B cell (primary cell): ENCODE results near the gene ARHGEF38. TPM values are rescaled to one million over a fixed set of nuclear protein-coding genes. Genes with fewer than 3 reads are reported as not detected.

Experiments
- ATAC-seq: fragments of 200-7000 bp; cut with Tn5 transposase; one replicate; pipeline ENCODE4 v1.10.0; 2021; ENCODE audit warnings: low read depth, mild to moderate bottlenecking, moderate number of reproducible peaks, moderate library complexity
- CTCF ChIA-PET: fragments of 350-600 bp; sonication (Branson Sonifier 250); formaldehyde crosslinking; loops from one replicate; lab custom pipeline; 2021; ENCODE audit warnings: antibody characterized with exemption, inconsistent platforms; lab: Charles Lee
- POLR2A ChIA-PET: fragments of 350-600 bp; sonication (Branson Sonifier 250); formaldehyde crosslinking; loops from one replicate; lab custom pipeline; 2021; ENCODE audit warnings: antibody characterized with exemption; lab: Charles Lee
- DNase-seq: peaks from one replicate; pipeline ENCODE4 v3.0.0; 2013
- H2AFZ ChIP-seq: 2 replicates; pipeline ENCODE4 v1.6.1; 2012; ENCODE audit warnings: mild to moderate bottlenecking, low read depth, low read length; ENCODE audit not compliant: insufficient read depth, poor library complexity, severe bottlenecking
- H3K27ac ChIP-seq, 2 donors: 1 replicate in 1 of 2; 2 replicates in 1 of 2; pipeline ENCODE4 v1.5.1; 2012 to 2013; ENCODE audit warnings: low read length in 2 of 2, mild to moderate bottlenecking in 2 of 2, moderate library complexity in 1 of 2
- H3K27me3 ChIP-seq, 4 experiments: fragments of 200-600 bp in 1 of 4; sonication (generic) in 1 of 4; replicated peaks in 1 of 4; 1 replicate in 2 of 4; 2 replicates in 2 of 4; pipeline versions ENCODE4 v1.6.1 to v1.7.0; 2013 to 2016; ENCODE audit warnings: low read length in 3 of 4, mild to moderate bottlenecking in 2 of 4, mixed read lengths in 1 of 4, moderate library complexity in 1 of 4; ENCODE audit not compliant: insufficient read depth in 4 of 4, control insufficient read depth in 3 of 4; ENCODE audit errors: control extremely low read depth in 1 of 4
- H3K36me3 ChIP-seq, 2 experiments: replicated peaks in 1 of 2; 1 replicate in 1 of 2; 2 replicates in 1 of 2; pipeline versions ENCODE4 v1.6.1 to v1.7.1; 2013; ENCODE audit warnings: low read length in 1 of 2; ENCODE audit not compliant: insufficient read depth in 2 of 2, control insufficient read depth in 1 of 2; ENCODE audit errors: control extremely low read depth in 1 of 2, extremely low read depth in 1 of 2
- H3K4me1 ChIP-seq, 2 donors: fragments of 200-600 bp in 1 of 2; sonication (generic) in 1 of 2; 1 replicate in 1 of 2; 2 replicates in 1 of 2; pipeline versions ENCODE4 v1.5.1 to v1.6.1; 2013 to 2017; ENCODE audit warnings: low read length in 2 of 2; ENCODE audit not compliant: control insufficient read depth in 2 of 2, insufficient read depth in 2 of 2
- H3K4me2 ChIP-seq: replicated peaks from 2 replicates; pipeline ENCODE3; 2012; ENCODE audit warnings: mild to moderate bottlenecking, low read depth, low read length; ENCODE audit not compliant: poor library complexity, severe bottlenecking
- H3K4me3 ChIP-seq, 5 experiments: fragments of 200-600 bp in 1 of 5; sonication (generic) in 1 of 5; 1 replicate in 3 of 5; 2 replicates in 2 of 5; pipeline versions ENCODE4 v1.5.1 to v1.7.0; 2011 to 2016; ENCODE audit warnings: low read length in 4 of 5, mild to moderate bottlenecking in 4 of 5, low read depth in 2 of 5, control low read depth in 1 of 5, moderate library complexity in 1 of 5; ENCODE audit not compliant: insufficient read depth in 1 of 5; ENCODE audit errors: control extremely low read depth in 1 of 5, extremely low read depth in 1 of 5
- H3K79me2 ChIP-seq: fragments of 200-600 bp; sonication (generic); one replicate; pipeline ENCODE4 v1.6.0; 2016; ENCODE audit warnings: low read length; ENCODE audit not compliant: control insufficient read depth, insufficient read depth
- H3K9ac ChIP-seq: fragments of 200-600 bp; sonication (generic); 2 replicates; pipeline ENCODE4 v1.6.1; 2017; ENCODE audit warnings: mild to moderate bottlenecking, low read length, moderate library complexity
- H3K9me3 ChIP-seq, 3 donors: one replicate each; pipeline versions ENCODE4 v1.6.1 to v1.7.1; 2013; ENCODE audit warnings: low read length in 2 of 3; ENCODE audit not compliant: control insufficient read depth in 2 of 3, insufficient read depth in 1 of 3; ENCODE audit errors: control extremely low read depth in 1 of 3
- H4K20me1 ChIP-seq: 2 replicates; pipeline ENCODE4 v1.6.0; 2012; ENCODE audit warnings: mild to moderate bottlenecking, low read length; ENCODE audit not compliant: insufficient read depth, control insufficient read depth, poor library complexity, severe bottlenecking
- H3K27ac Mint-ChIP-seq: one replicate; pipeline ENCODE4 v1.8.0; 2021; ENCODE audit warnings: mixed read lengths
- H3K27me3 Mint-ChIP-seq: one replicate; pipeline ENCODE4 v1.8.0; 2021; ENCODE audit warnings: mixed read lengths
- H3K4me1 Mint-ChIP-seq: one replicate; pipeline ENCODE4 v1.8.0; 2021; ENCODE audit warnings: mixed read lengths
- H3K4me3 Mint-ChIP-seq: one replicate; pipeline ENCODE4 v1.8.0; 2021; ENCODE audit warnings: mixed read lengths
- H3K9me3 Mint-ChIP-seq: one replicate; pipeline ENCODE4 v1.8.0; 2022; ENCODE audit warnings: mixed read lengths; ENCODE audit not compliant: insufficient read depth
- EZH2 ChIP-seq: IDR thresholded peaks from 2 replicates; pipeline ENCODE4 v1.6.1; 2012; ENCODE audit warnings: borderline replicate concordance, low read depth, mild to moderate bottlenecking, moderate library complexity, low read length; ENCODE audit not compliant: insufficient read depth, poor library complexity, severe bottlenecking
- WGBS: methylation state at CpG from one replicate; pipeline ENCODE4 v1.1.5; 2013; ENCODE audit warnings: missing lambda C conversion rate; ENCODE audit not compliant: insufficient coverage; 5-methylcytosine and 5-hydroxymethylcytosine counted together
- intact Hi-C: fragments of 100-400 bp; cut with micrococcal nuclease; formaldehyde crosslinking; loops from one replicate; pipeline ENCODE4 v1.10.0; 2022
- polyA plus RNA-seq: library from polyadenylated mRNA; depleted of rRNA; stranded (reverse); fragments of >200 nt; gene quantifications from 2 replicates; pipeline ENCODE4 v1.2.3, GENCODE V29; 2012
- total RNA-seq, 2 donors: library from RNA; stranded (reverse); fragments of 120-200 nt in 1 of 2; gene quantifications; 1 replicate in 1 of 2; 2 replicates in 1 of 2; pipeline versions ENCODE4 v1.2.3 to v1.2.4, GENCODE V29; 2013 to 2022
- TF ChIP-seq, protein P1 (sequence below): fragments of 200-600 bp; IDR thresholded peaks from one replicate; pipeline ENCODE4 v1.8.0; 2022; ENCODE audit warnings: antibody characterized with exemption, mild to moderate bottlenecking

ARHGEF38 gene
- total and polyA plus RNA-seq, 2 donors (not counting 1 experiment from before 2014, with no cell fraction given) = not detected

DNA sequence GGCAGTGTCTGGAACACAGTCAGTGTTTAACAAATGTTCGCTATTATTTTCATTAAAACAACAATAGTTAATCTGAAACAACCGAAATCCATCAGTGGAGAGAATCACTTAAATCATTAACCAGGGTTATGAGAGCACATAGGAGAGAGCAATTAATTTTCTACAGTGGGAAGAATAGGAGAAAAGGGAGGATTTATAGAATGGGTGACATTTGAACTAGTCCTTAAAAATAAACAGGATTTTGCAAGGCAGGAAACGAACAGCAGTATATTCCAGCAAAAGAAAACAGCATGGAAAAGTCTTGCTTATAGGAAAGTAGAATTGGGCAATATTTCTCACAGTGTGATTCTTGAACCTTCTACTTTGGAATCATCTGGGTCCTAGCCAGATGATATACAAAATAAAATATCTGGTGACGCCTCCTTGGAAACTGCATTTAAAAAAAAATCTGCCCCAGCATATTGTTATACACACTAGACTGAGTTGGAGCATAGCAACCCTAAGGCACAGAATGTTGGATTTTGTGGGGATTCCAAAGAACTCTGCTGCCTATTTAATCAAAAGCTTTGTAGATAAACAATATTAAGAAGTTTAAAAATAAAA is 100.0 kb downstream of the ARHGEF38 start:
- H3K9me3 Mint-ChIP-seq = no peaks in the 10 kb centered on the region
- Histone ChIP-seq H3K79me2 (no peaks in the 10 kb centered on the region), H3K4me2 (no peak overlapping the region), H3K9me3 (peaks cover 0 to 1% (median 0%) of the 10 kb centered on the region in 3 donors), H3K9ac (no peak overlapping the region), H3K36me3 (no peaks in the 10 kb centered on the region), H3K4me3 (no peak overlapping the region), H2AFZ (no peak overlapping the region), H3K27me3 (no peaks in the 10 kb centered on the region), H4K20me1 (no peaks in the 10 kb centered on the region), H3K27ac (no peak overlapping the region), H3K4me1 (no peaks in the 10 kb centered on the region)
- peaks cover 14% of the 10 kb centered on the region for H3K27me3 Mint-ChIP-seq
- ATAC-seq (no peak), DNase-seq (no peak)
- TF ChIP-seq, protein P1, sequence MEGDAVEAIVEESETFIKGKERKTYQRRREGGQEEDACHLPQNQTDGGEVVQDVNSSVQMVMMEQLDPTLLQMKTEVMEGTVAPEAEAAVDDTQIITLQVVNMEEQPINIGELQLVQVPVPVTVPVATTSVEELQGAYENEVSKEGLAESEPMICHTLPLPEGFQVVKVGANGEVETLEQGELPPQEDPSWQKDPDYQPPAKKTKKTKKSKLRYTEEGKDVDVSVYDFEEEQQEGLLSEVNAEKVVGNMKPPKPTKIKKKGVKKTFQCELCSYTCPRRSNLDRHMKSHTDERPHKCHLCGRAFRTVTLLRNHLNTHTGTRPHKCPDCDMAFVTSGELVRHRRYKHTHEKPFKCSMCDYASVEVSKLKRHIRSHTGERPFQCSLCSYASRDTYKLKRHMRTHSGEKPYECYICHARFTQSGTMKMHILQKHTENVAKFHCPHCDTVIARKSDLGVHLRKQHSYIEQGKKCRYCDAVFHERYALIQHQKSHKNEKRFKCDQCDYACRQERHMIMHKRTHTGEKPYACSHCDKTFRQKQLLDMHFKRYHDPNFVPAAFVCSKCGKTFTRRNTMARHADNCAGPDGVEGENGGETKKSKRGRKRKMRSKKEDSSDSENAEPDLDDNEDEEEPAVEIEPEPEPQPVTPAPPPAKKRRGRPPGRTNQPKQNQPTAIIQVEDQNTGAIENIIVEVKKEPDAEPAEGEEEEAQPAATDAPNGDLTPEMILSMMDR = no peak
- no peak for TF ChIP-seq EZH2
- no peak overlapping the region for H3K27ac Mint-ChIP-seq
- H3K4me1 Mint-ChIP-seq = no peaks in the 10 kb centered on the region
- POLR2A ChIA-PET = no interaction called here
- intact Hi-C loops = no loop called here
- H3K4me3 Mint-ChIP-seq = no peak overlapping the region
- no CpG with 5 or more reads among the region's 4 CpGs for WGBS
- CTCF ChIA-PET = no interaction called here

DNA sequence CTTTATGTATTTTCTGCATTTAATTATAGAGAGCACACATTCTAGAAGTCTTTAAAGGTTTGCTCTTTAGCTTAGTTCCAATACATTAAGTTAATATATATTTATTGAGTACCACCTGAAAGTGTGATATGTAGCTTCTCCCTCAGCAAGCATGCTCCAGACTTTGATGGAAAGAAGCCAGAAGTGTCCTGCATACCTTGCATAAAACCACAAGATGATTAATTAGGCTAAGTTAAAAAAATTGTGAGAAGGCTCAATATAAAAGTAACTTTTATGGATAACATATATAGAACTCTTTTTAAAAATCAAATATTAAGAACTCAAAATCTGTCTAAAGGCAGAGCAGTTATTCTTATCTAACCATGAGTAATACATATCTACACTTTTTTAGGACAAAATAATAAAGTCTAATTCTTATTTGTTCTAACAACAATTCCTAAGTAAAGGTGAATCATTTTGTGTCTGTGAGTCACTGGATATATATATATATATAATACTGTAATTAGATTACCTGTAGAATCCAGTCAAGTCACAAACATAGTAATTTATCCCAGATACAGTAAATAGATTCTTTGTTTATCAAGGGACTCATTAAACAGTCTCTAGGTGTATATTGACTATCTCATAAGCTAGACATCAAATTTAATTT is 104.8 kb downstream of the ARHGEF38 start:
- peaks cover 3% of the 10 kb centered on the region for H3K27me3 Mint-ChIP-seq
- no peak overlapping the region for H3K27ac ChIP-seq
- H3K4me2 ChIP-seq = no peak overlapping the region
- ATAC-seq (no peak), DNase-seq (no peak)
- no peak overlapping the region for H3K4me3 ChIP-seq
- no peaks in the 10 kb centered on the region for H4K20me1 ChIP-seq
- H3K4me3 Mint-ChIP-seq = no peak overlapping the region
- no peak overlapping the region for H3K27ac Mint-ChIP-seq
- H2AFZ ChIP-seq = no peak overlapping the region
- H3K36me3 ChIP-seq = no peaks in the 10 kb centered on the region
- H3K9me3 Mint-ChIP-seq = no peaks in the 10 kb centered on the region
- no peaks in the 10 kb centered on the region for H3K4me1 ChIP-seq
- ChIA-PET POLR2A (no interaction called here), CTCF (no interaction called here)
- H3K4me1 Mint-ChIP-seq = no peaks in the 10 kb centered on the region
- no peak overlapping the region for H3K9ac ChIP-seq
- H3K79me2 ChIP-seq = no peaks in the 10 kb centered on the region
- TF ChIP-seq, protein P1 = no peak
- TF ChIP-seq EZH2 = no peak
- peaks cover 0 to 1% (median 0%) of the 10 kb centered on the region in 3 donors for H3K9me3 ChIP-seq
- no peaks in the 10 kb centered on the region for H3K27me3 ChIP-seq
- intact Hi-C loops = no loop called here
